HCT116 (cell line): ENCODE results near the gene EHD3. TPM values are rescaled to one million over a fixed set of nuclear protein-coding genes. Genes with fewer than 3 reads are reported as not detected.

ENCODE experiments used
- ATAC-seq: fragments of 200-7000 bp; cut with Tn5 transposase; 2 replicates; pipeline ENCODE4 v1.9.1; 2020; ENCODE audit warnings: mild to moderate bottlenecking, moderate library complexity
- BruUV-seq: library from RNA; stranded (reverse); fragments of 400-500 nt; replicated peaks from 2 replicates; lab custom pipeline; 2021; lab: Mats Ljungman, UMichigan
- CTCF ChIA-PET: fragments of 300-600 bp; sonication (Branson Sonifier 250); formaldehyde crosslinking; loops from one replicate; lab custom pipeline; 2021; ENCODE audit warnings: antibody characterized with exemption; lab: Charles Lee
- POLR2A ChIA-PET: fragments of 300-600, 350-600 bp; sonication (Branson Sonifier 250); formaldehyde crosslinking; loops from one replicate; lab custom pipeline; 2021; ENCODE audit warnings: antibody characterized with exemption; lab: Charles Lee
- RAD21 ChIA-PET, 2 experiments: fragments of 300-600 bp; sonication (Branson Sonifier 250); formaldehyde crosslinking; loops; one replicate each; lab custom pipeline; 2023; ENCODE audit warnings: low total read pairs in 2 of 2; ENCODE audit not compliant: uncharacterized antibody in 2 of 2, unreplicated experiment in 2 of 2, low non-redundant PET in 1 of 2; lab: Charles Lee
- DNase-seq: peaks from one replicate; pipeline ENCODE4 v3.0.0-alpha.2; 2010; ENCODE audit warnings: low read depth, low spot score
- H2AFZ ChIP-seq: fragments of 200-600 bp; shearing (Covaris generic), sonication (generic); 2 replicates; pipeline ENCODE4 v1.6.1; 2017; ENCODE audit warnings: low read depth, mixed run types, mixed read lengths, antibody characterized with exemption, low read length; ENCODE audit not compliant: poor library complexity, severe bottlenecking
- H3K27ac ChIP-seq: 2 replicates; pipeline ENCODE4 v1.5.1; 2012; ENCODE audit warnings: low read depth, low read length
- H3K27me3 ChIP-seq: fragments of 200-600 bp; sonication (generic); 2 replicates; pipeline ENCODE4 v1.6.1; 2016; ENCODE audit warnings: mixed run types, low read length, mixed read lengths; ENCODE audit not compliant: insufficient read depth
- H3K36me3 ChIP-seq, 2 experiments: fragments of 200-500 bp in 1 of 2; fragments of 200-600 bp in 1 of 2; sonication (Bioruptor generic) in 1 of 2; sonication (generic) in 1 of 2; 2 replicates each; pipeline versions ENCODE4 v1.5.1 to v1.6.1; 2014 to 2016; ENCODE audit warnings: low read length in 2 of 2, inconsistent platforms in 1 of 2, mixed read lengths in 1 of 2, mixed run types in 1 of 2; ENCODE audit not compliant: insufficient read depth in 2 of 2, control insufficient read depth in 1 of 2
- H3K4me1 ChIP-seq, 2 experiments: fragments of 200-600 bp in 1 of 2; sonication (generic) in 1 of 2; 2 replicates each; pipeline versions ENCODE4 v1.5.1 to v1.6.1; 2012 to 2017; ENCODE audit warnings: low read length in 2 of 2, inconsistent platforms in 1 of 2, mild to moderate bottlenecking in 1 of 2, mixed read lengths in 1 of 2, mixed run types in 1 of 2, moderate library complexity in 1 of 2; ENCODE audit not compliant: insufficient read depth in 2 of 2, control insufficient read depth in 1 of 2
- H3K4me2 ChIP-seq: fragments of 200-600 bp; sonication (generic); 2 replicates; pipeline ENCODE4 v1.6.1; 2017; ENCODE audit warnings: mixed run types, low read length, mixed read lengths
- H3K4me3 ChIP-seq, 2 experiments: fragments of 200-600 bp in 1 of 2; sonication (generic) in 1 of 2; replicated peaks in 1 of 2; 2 replicates each; pipeline ENCODE4 v1.5.1; 2011 to 2016; ENCODE audit warnings: low read length in 2 of 2, control low read depth in 1 of 2, low read depth in 1 of 2, mild to moderate bottlenecking in 1 of 2, mixed read lengths in 1 of 2, mixed run types in 1 of 2
- H3K79me2 ChIP-seq: fragments of 200-600 bp; sonication (generic); 2 replicates; pipeline ENCODE4 v1.6.1; 2017; ENCODE audit warnings: mild to moderate bottlenecking, mixed run types, low read length, moderate library complexity, mixed read lengths; ENCODE audit not compliant: insufficient read depth
- H3K9ac ChIP-seq: fragments of 200-600 bp; sonication (generic); 2 replicates; pipeline ENCODE4 v1.6.1; 2016; ENCODE audit warnings: low read length, mixed read lengths
- H3K9me2 ChIP-seq: fragments of 200-600 bp; sonication (generic), shearing (Covaris generic); 2 replicates; pipeline ENCODE4 v1.6.1; 2017; ENCODE audit warnings: mixed run types, mild to moderate bottlenecking, moderate library complexity; ENCODE audit not compliant: insufficient read depth
- H3K9me3 ChIP-seq, 2 experiments: fragments of 200-500 bp in 1 of 2; fragments of 200-600 bp in 1 of 2; sonication (Bioruptor generic) in 1 of 2; sonication (generic) in 1 of 2; 2 replicates each; pipeline ENCODE4 v1.6.1; 2014 to 2017; ENCODE audit warnings: low read length in 2 of 2, mixed read lengths in 2 of 2, inconsistent platforms in 1 of 2, low read depth in 1 of 2, mild to moderate bottlenecking in 1 of 2, mixed run types in 1 of 2, moderate library complexity in 1 of 2; ENCODE audit not compliant: control insufficient read depth in 1 of 2, insufficient read depth in 1 of 2
- H4K20me1 ChIP-seq: fragments of 200-600 bp; sonication (generic), shearing (Covaris generic); 2 replicates; pipeline ENCODE4 v1.6.1; 2017; ENCODE audit warnings: mixed run types, mild to moderate bottlenecking, moderate library complexity; ENCODE audit not compliant: insufficient read depth
- CBX3 ChIP-seq: IDR thresholded peaks from 2 replicates; pipeline ENCODE4 v1.6.1; 2012; ENCODE audit warnings: low read depth
- EGR1 ChIP-seq: IDR thresholded peaks from 2 replicates; pipeline ENCODE4 v1.6.1; 2012; ENCODE audit warnings: low read depth
- ELF1 ChIP-seq: IDR thresholded peaks from 2 replicates; pipeline ENCODE4 v1.6.1; 2012; ENCODE audit warnings: low read depth, borderline replicate concordance
- EZH2phosphoT487 ChIP-seq: fragments of 200-600 bp; IDR thresholded peaks from 2 replicates; pipeline ENCODE4 v1.6.1; 2018; ENCODE audit warnings: antibody characterized with exemption, borderline replicate concordance
- FOSL1 ChIP-seq: IDR thresholded peaks from 2 replicates; pipeline ENCODE4 v1.6.1; 2012; ENCODE audit warnings: low read depth
- MAX ChIP-seq: IDR thresholded peaks from 2 replicates; pipeline ENCODE4 v1.6.1; 2012
- POLR2AphosphoS5 ChIP-seq: IDR thresholded peaks from 2 replicates; pipeline ENCODE4 v1.6.1; 2011; ENCODE audit warnings: mild to moderate bottlenecking, low read depth, low read length, moderate library complexity
- RAD21 ChIP-seq: IDR thresholded peaks from 2 replicates; pipeline ENCODE4 v1.6.1; 2012; ENCODE audit warnings: low read depth, mild to moderate bottlenecking
- SIN3A ChIP-seq: IDR thresholded peaks from 2 replicates; pipeline ENCODE4 v1.6.1; 2012; ENCODE audit warnings: low read depth
- SP1 ChIP-seq: IDR thresholded peaks from 2 replicates; pipeline ENCODE4 v1.6.1; 2012; ENCODE audit warnings: low read depth
- TCF7L2 ChIP-seq: IDR thresholded peaks from 2 replicates; pipeline ENCODE4 v1.7.0; 2011; ENCODE audit warnings: borderline replicate concordance, inconsistent platforms; ENCODE audit not compliant: insufficient read depth, insufficient read length; ENCODE audit errors: extremely low read depth
- ZNF274 ChIP-seq: fragments of 200-500 bp; sonication (Bioruptor generic); IDR thresholded peaks from 2 replicates; pipeline ENCODE4 v1.6.1; 2014; ENCODE audit warnings: mild to moderate bottlenecking, low read depth, low read length, inconsistent platforms
- intact Hi-C: fragments of 100-400 bp; cut with micrococcal nuclease; formaldehyde crosslinking; loops from 2 replicates; pipeline ENCODE4 v1.10.0; 2022
- total RNA-seq: library from RNA; stranded (reverse); gene quantifications from one replicate; pipeline ENCODE4 v1.2.1, GENCODE V29; 2021; ENCODE audit not compliant: unreplicated experiment

EHD3 gene
- total RNA-seq, 1 experiment from 2014 or later: not detected

DNA sequence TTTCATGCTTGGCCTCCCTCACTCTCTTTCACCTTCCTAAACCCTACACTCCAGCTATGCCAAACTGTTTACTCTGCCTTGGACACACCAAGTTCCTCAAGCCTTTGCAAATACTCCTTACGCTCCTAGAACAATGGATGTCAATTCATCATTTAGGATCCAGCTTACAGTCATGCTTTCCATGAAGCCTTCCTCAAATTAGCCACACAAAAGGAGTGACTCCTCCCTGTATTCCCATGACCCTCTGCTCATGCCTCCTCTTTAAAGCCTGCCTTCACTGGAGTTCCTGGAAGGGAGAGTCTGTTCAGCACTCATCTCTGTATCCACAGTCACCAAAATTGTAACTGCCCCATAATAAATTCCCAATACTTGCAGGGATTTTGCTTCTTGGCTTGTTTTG is 721 bp upstream of the EHD3 start:
- Histone ChIP-seq H3K4me1 (no peaks in the 10 kb centered on the region), H3K9me2 (no peaks in the 10 kb centered on the region), H3K4me3 (no peak overlapping the region), H3K27me3 (peaks cover 22% of the 10 kb centered on the region), H3K79me2 (no peaks in the 10 kb centered on the region), H3K4me2 (no peak overlapping the region), H4K20me1 (no peaks in the 10 kb centered on the region), H3K9me3 (no peaks in the 10 kb centered on the region), H3K9ac (no peak overlapping the region), H3K36me3 (no peaks in the 10 kb centered on the region), H2AFZ (no peak overlapping the region), H3K27ac (no peak overlapping the region)
- no TSS peak for BruUV-seq
- POLR2A ChIA-PET: no interaction called here
- DNase-seq: no peak
- RAD21 ChIA-PET: no interaction called here
- no peak for TF ChIP-seq TCF7L2
- CTCF ChIA-PET: no interaction called here
- intact Hi-C loops: no loop called here
- ATAC-seq: no peak

DNA sequence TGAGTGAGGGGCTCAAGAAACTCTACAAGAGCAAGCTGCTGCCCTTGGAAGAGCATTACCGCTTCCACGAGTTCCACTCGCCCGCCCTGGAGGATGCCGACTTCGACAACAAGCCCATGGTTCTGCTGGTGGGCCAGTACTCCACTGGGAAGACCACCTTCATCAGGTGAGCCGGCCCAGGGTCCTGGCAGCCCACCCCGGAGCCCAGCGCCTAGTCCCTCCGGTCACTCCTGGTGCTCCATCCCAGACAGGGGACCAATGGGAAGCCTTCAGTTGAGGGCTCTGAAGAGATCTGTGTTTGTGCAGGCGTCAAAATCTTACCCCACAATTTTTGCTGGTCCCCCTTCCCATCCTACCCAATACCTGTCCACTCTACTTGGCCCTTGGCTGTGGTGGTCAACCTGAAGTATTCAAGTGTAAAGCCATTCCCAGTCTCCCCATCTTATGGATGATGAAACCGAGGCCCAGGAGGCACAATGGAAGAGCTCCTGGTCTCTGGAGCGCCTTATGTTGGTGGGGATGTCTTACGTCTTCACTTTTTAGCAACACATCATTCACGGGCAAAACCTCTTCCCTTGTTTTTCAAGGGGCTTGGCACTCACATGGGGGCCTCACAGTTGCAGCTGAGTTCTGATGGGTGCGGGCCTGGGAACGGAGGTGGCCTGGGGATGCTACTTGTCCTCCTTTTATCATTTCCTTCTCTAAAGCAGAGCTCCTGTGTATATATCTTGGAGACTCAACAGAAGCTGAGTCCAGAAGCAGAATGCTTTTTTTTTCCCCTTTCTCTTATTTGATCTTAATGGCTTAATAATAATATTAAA is 941 bp downstream of the EHD3 start:
- Histone ChIP-seq H3K4me2 (no peak overlapping the region), H3K27ac (no peak overlapping the region), H3K36me3 (no peaks in the 10 kb centered on the region), H2AFZ (no peak overlapping the region), H3K9ac (no peak overlapping the region), H3K9me2 (no peaks in the 10 kb centered on the region)
- POLR2A ChIA-PET: no interaction called here
- DNase-seq (no peak), ATAC-seq (no peak)
- RAD21 ChIA-PET: no interaction called here
- CTCF ChIA-PET: no interaction called here
- intact Hi-C loops: no loop called here
- no TSS peak for BruUV-seq
- TF ChIP-seq POLR2AphosphoS5 (no peak), SIN3A (no peak), CBX3 (no peak), MAX (no peak), ELF1 (no peak), TCF7L2 (no peak), SP1 (no peak), EGR1 (no peak), EZH2phosphoT487 (no peak), RAD21 (no peak), FOSL1 (no peak), ZNF274 (no peak)
- TF ChIP-seq, all 23 proteins: peak for 0
- no peaks in the 10 kb centered on the region for H3K79me2 ChIP-seq
- no peaks in the 10 kb centered on the region for H3K4me1 ChIP-seq
- H3K9me3 ChIP-seq: no peaks in the 10 kb centered on the region
- no peak overlapping the region for H3K4me3 ChIP-seq
- H4K20me1 ChIP-seq: no peaks in the 10 kb centered on the region
- H3K27me3 ChIP-seq: peaks cover 13% of the 10 kb centered on the region
